ENCODE results near the gene FNBP1. TPM values are rescaled to one million over a fixed set of nuclear protein-coding genes. Genes with fewer than 3 reads are reported as not detected.

Gene FNBP1
- polyA plus RNA-seq, 3 donors, result 37.6 to 60.7 (median 51.4) TPM

DNA sequence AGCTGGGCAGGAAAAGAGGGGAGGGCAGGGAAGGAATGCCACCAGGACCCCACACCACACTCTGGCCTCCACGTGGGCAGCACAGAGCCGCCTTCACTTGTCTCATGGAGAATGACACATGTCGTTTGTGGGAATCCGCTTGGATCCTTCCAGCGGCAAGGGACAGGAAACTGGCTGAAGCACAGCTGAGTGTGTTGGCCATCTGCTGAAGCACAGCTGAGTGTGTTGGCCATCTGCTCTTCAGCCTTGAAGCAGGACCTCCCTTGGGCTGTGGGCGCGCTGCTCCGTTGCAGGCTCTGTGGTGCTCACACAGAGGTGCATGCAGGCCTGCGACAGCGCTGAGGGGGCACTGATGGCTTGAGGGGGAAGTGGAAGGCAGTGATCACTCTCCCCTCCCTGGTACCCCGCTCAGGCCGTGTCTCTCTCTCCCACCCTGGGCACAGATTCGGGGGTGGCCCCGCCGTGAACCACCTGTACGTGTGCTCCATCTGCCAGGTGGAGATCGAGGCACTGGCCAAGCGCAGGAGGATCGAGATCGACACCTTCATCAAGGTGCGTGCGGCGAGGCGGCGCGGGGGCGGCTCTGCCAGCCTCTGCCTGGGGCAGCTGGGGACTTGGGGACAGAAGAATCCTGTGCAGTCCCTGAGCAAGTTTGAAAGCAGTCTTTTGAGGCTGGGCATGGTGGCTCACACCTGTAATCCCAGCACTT is 167.1 kb downstream of the FNBP1 start:
- H3K4me3 Mint-ChIP-seq, result no peak overlapping the region
- Histone ChIP-seq H3K9ac (ENCODE audit: insufficient read depth, low read length, poor library complexity, severe bottlenecking) (no peak overlapping the region), H3K4me3 (replicated peaks in 1 of 3; ENCODE audit: low read depth in 2 of 3, low read length in 3 of 3) (no peak overlapping the region), H2AFZ (ENCODE audit: insufficient read depth, low read depth, low read length, poor library complexity, severe bottlenecking) (no peak overlapping the region), H3K27me3 (ENCODE audit: control insufficient read depth in 2 of 2, insufficient read depth in 2 of 2, low read length in 2 of 2) (no peaks in the 10 kb centered on the region), H3K4me1 (ENCODE audit: control insufficient read depth in 1 of 2, insufficient read depth in 2 of 2, low read length in 2 of 2) (no peaks in the 10 kb centered on the region), H3K79me2 (ENCODE audit: insufficient read depth, low read length) (no peaks in the 10 kb centered on the region), H3K4me2 (replicated peaks; ENCODE audit: extremely low read depth, low read length, poor library complexity, severe bottlenecking) (no peak overlapping the region), H3K36me3 (replicated peaks in 1 of 2; ENCODE audit: control insufficient read depth in 1 of 2, insufficient read depth in 2 of 2, low read length in 2 of 2) (peaks cover 42 to 43% of the 10 kb centered on the region in 2 donors), H3K27ac (ENCODE audit: low read depth in 1 of 2, low read length in 2 of 2) (no peak overlapping the region), H4K20me1 (ENCODE audit: insufficient read depth, low read length) (no peaks in the 10 kb centered on the region), H3K9me3 (replicated peaks in 1 of 2; ENCODE audit: control insufficient read depth in 1 of 2, insufficient read depth in 1 of 2, low read length in 2 of 2) (no peaks in the 10 kb centered on the region)
- intact Hi-C loops (cut with micrococcal nuclease), result no loop called here
- peaks cover 45 to 59% of the 10 kb centered on the region in 2 donors for H3K36me3 Mint-ChIP-seq
- peaks cover 0 to 2% (median 2%) of the 10 kb centered on the region in 3 donors for H3K27me3 Mint-ChIP-seq (ENCODE audit: low read depth in 3 of 3)
- DNase-seq, result no peak
- no peaks in the 10 kb centered on the region for H3K4me1 Mint-ChIP-seq
- H3K9me3 Mint-ChIP-seq, result peaks cover 0 to 3% (median 0%) of the 10 kb centered on the region in 7 donors
- WGBS (ENCODE audit: insufficient coverage), result 97% methylated on average over 19 of the region's 27 CpGs
- no peak overlapping the region for H3K27ac Mint-ChIP-seq
- TF ChIP-seq, protein P1, sequence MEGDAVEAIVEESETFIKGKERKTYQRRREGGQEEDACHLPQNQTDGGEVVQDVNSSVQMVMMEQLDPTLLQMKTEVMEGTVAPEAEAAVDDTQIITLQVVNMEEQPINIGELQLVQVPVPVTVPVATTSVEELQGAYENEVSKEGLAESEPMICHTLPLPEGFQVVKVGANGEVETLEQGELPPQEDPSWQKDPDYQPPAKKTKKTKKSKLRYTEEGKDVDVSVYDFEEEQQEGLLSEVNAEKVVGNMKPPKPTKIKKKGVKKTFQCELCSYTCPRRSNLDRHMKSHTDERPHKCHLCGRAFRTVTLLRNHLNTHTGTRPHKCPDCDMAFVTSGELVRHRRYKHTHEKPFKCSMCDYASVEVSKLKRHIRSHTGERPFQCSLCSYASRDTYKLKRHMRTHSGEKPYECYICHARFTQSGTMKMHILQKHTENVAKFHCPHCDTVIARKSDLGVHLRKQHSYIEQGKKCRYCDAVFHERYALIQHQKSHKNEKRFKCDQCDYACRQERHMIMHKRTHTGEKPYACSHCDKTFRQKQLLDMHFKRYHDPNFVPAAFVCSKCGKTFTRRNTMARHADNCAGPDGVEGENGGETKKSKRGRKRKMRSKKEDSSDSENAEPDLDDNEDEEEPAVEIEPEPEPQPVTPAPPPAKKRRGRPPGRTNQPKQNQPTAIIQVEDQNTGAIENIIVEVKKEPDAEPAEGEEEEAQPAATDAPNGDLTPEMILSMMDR (IDR thresholded peaks at IDR 0.05), result no peak

DNA sequence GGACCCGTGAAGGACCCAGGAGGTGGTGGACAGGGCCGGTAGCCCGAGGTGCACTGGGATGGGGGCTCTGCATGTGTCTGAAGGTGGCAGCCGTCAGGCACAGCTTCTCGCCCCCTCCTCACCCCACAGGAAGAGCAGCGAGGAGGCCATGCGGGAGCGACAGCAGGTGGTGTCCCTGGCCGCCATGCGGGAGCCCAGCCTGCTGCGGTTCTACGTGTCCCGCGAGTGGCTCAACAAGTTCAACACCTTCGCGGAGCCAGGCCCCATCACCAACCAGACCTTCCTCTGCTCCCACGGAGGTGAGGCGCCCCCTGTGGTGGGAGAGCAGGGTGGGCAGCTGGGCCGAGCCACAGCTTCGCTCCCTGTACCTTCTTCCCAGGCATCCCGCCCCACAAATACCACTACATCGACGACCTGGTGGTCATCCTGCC is 167.8 kb downstream of the FNBP1 start:
- Histone ChIP-seq H3K9me3 (replicated peaks in 1 of 2; ENCODE audit: control insufficient read depth in 1 of 2, insufficient read depth in 1 of 2, low read length in 2 of 2) (no peaks in the 10 kb centered on the region), H3K36me3 (replicated peaks in 1 of 2; ENCODE audit: control insufficient read depth in 1 of 2, insufficient read depth in 2 of 2, low read length in 2 of 2) (peaks cover 36 to 37% of the 10 kb centered on the region in 2 donors), H3K4me1 (ENCODE audit: control insufficient read depth in 1 of 2, insufficient read depth in 2 of 2, low read length in 2 of 2) (no peaks in the 10 kb centered on the region), H3K79me2 (ENCODE audit: insufficient read depth, low read length) (no peaks in the 10 kb centered on the region), H3K4me3 (replicated peaks in 1 of 3; ENCODE audit: low read depth in 2 of 3, low read length in 3 of 3) (no peak overlapping the region), H3K27ac (ENCODE audit: low read depth in 1 of 2, low read length in 2 of 2) (no peak overlapping the region), H2AFZ (ENCODE audit: insufficient read depth, low read depth, low read length, poor library complexity, severe bottlenecking) (no peak overlapping the region), H3K27me3 (ENCODE audit: control insufficient read depth in 2 of 2, insufficient read depth in 2 of 2, low read length in 2 of 2) (no peaks in the 10 kb centered on the region), H3K4me2 (replicated peaks; ENCODE audit: extremely low read depth, low read length, poor library complexity, severe bottlenecking) (no peak overlapping the region), H3K9ac (ENCODE audit: insufficient read depth, low read length, poor library complexity, severe bottlenecking) (no peak overlapping the region), H4K20me1 (ENCODE audit: insufficient read depth, low read length) (no peaks in the 10 kb centered on the region)
- peak overlapping the region in 2 of 7 donors; percentile 30 to 37 for H3K27ac Mint-ChIP-seq
- TF ChIP-seq, protein P1 (IDR thresholded peaks at IDR 0.05), result peak; percentile 16
- no peaks in the 10 kb centered on the region for H3K4me1 Mint-ChIP-seq
- H3K36me3 Mint-ChIP-seq, result peaks cover 42 to 54% of the 10 kb centered on the region in 2 donors
- peaks cover 0 to 2% (median 2%) of the 10 kb centered on the region in 3 donors for H3K27me3 Mint-ChIP-seq (ENCODE audit: low read depth in 3 of 3)
- intact Hi-C loops (cut with micrococcal nuclease), result no loop called here
- H3K4me3 Mint-ChIP-seq, result no peak overlapping the region
- no peak for DNase-seq
- 95% methylated on average over 4 of the region's 23 CpGs for WGBS (ENCODE audit: insufficient coverage)
- H3K9me3 Mint-ChIP-seq, result peaks cover 0 to 3% (median 0%) of the 10 kb centered on the region in 7 donors
